Measurements from ENCODE around the gene LCN6.

Gene LCN6, protein sequence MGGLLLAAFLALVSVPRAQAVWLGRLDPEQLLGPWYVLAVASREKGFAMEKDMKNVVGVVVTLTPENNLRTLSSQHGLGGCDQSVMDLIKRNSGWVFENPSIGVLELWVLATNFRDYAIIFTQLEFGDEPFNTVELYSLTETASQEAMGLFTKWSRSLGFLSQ

GRCh38 chr9:136748201-136748600 lies at the start of gene LCN6:
Gene LCN6, minus strand, starts transcription at chr9:136748525. Its CDS starts 42 bp downstream, at chr9:136748483.
- TF ChIP-seq, protein P1, sequence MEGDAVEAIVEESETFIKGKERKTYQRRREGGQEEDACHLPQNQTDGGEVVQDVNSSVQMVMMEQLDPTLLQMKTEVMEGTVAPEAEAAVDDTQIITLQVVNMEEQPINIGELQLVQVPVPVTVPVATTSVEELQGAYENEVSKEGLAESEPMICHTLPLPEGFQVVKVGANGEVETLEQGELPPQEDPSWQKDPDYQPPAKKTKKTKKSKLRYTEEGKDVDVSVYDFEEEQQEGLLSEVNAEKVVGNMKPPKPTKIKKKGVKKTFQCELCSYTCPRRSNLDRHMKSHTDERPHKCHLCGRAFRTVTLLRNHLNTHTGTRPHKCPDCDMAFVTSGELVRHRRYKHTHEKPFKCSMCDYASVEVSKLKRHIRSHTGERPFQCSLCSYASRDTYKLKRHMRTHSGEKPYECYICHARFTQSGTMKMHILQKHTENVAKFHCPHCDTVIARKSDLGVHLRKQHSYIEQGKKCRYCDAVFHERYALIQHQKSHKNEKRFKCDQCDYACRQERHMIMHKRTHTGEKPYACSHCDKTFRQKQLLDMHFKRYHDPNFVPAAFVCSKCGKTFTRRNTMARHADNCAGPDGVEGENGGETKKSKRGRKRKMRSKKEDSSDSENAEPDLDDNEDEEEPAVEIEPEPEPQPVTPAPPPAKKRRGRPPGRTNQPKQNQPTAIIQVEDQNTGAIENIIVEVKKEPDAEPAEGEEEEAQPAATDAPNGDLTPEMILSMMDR (conservative IDR thresholded peaks at IDR 0.05) = no peak
- H3K27ac ChIP-seq = no peak within 1 kb of the TSS

DNA sequence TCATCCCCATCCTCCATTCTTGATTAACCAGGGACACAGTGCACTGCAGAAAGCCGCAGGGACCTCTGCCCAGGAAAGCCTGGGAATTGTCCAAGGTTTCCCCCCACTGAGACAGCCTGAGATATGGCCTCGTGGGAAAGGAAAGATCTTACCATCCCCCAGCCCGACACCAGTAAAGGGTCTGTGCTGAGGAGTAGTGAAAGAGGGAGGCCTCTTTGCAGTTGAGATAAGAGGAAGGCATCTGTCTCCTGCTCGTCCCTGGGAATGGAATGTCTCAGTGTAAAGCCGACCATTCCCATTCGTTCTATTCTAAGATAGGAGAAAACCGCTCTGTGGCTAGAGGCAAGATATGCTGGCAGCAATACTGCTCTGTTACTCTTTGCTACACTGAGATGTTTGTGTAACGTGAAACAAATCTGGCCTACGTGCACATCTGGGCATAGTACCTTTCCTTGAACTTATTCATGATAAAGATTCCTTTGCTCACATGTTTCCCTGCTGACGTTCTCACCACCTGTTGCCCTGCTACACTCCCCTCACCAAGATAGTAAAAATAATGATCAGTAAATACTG lies 48.5 kb upstream of the LCN6 start:
- H3K27ac ChIP-seq = peak overlapping the region; percentile 100

DNA sequence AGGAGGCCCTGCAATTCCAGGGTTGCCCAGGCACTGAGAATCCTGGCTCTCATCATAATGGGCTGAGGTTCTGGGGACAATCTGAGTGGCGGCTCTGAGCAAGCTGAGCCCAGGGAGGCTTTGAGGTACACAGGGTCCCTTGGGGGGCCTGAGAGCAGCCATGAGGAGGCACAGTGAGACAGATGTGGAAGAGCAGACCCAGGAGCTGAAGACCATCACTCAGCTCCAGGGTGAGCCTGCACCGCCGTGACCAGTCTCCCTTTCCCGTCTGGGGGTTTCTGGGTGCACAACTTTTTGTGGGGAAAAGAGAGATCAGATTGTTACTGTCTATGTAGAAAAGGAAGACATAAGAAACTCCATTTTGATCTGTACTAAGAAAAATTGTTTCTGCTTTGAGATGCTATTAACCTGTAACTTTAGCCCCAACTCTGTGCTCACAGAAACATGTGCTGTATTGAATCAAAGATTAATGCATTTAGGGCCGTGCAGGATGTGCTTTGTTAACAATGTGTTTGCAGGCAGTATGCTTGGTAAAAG lies 48.0 kb upstream of the LCN6 start, which contains the start of gene CCDC183:
TSS of gene CCDC183 (plus strand) at position 101 of the 537 bp plus-strand sequence. CDS start at position 161, 60 bp downstream.
- TF ChIP-seq, protein P1 (conservative IDR thresholded peaks at IDR 0.05) = no peak

GRCh38 chr9:136795000-136795348 lies 46.6 kb upstream of the LCN6 start:
- TF ChIP-seq, protein P1 (conservative IDR thresholded peaks at IDR 0.05) = no peak
- H3K27ac ChIP-seq = peak overlapping the region; percentile 100

More for the DNA sequence above, 48.0 kb upstream of the LCN6 start, which contains the start of gene CCDC183:
- H3K27ac ChIP-seq = peak within 1 kb of the TSS; percentile 100

- TF ChIP-seq, protein P1 (conservative IDR thresholded peaks at IDR 0.05) = no peak
- peak overlapping the region; percentile 100 for H3K27ac ChIP-seq
Observed at GRCh38 chr9:136794281-136794999, 46.1 kb upstream of the LCN6 start.

DNA sequence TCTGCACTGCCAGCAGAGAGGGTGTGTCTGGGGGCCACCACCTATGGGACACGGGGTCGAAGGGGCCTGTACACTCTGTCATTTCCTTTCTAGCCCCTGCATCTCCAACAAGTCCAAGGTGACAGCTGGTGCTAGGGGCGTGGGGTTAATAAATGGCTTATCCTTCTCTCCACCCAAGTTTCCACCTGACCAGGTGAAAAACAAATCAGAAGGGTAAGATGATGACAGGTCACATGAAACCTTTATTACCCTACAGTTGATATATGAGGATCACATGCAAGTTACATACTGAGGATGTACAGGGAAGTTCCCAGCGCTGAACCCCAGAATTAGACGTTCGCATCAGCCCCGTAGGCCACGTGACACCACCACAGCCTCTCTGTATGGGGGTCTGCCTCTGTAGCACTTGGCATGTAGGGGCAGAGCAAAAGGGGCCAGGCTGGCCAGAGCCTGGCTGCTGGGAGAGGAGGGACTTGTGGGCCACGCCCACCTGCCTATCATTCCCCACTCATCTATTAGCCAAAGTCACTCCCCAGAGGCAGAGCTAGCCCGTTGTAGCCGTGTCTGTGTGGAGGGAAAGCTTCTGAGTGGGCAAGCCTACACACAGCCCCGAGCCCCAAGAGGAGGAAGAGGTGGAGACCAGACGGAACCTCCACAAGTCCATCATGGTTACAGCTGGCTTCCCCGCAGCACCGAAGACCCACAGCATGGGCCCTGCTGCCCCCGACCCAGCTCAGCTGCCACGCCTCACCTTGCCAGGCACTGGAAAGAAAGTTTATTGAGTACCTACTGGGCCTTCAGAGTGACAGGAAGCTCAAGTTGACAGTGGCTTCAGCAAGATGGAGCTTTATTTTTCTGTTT lies 45.0 kb upstream of the LCN6 start:
- H3K27ac ChIP-seq = peak overlapping the region; percentile 100
- TF ChIP-seq, protein P1 (conservative IDR thresholded peaks at IDR 0.05) = no peak

DNA sequence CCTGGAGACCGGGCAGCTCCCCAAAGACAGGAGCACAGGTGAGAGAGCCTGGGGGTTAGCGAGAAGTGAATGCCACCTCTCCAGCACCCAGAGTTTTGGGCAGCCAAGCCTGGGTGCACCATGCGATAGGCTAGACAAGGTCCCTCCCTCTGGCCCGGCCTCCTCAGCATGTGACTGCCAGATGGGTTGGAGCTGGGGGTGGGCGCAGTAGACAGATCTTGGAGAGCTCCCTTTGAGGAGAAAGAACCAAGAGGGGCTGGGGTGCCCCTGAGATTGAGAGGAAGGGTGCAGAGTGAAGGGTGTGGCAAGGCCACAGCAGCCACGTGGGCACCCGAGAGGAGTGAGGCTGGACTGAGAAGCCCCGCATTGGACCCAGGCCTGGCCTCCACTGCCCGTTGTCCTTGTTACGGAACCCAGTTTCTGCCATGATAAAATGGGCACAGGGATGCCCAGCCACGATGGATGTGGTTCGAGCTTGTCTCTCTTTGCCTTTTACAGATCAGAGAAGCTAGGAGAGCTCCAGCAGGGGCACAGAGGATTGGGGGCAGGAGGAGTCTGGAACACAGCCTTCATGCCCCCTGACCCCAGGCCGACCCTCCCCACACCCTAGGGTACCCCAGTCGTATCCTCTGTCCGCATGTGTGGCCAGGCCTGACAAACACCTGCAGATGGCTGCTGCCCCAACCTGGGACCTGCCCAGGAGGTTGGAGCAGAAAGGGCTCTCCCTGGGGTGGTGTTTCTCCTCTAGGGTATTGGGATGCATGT lies 44.2 kb upstream of the LCN6 start:
- TF ChIP-seq, protein P1 (conservative IDR thresholded peaks at IDR 0.05) = no peak
- peak overlapping the region; percentile 100 for H3K27ac ChIP-seq

All from VCaP (cell line).